ENCODE data around the gene KRI1. TPM values are rescaled to one million over a fixed set of nuclear protein-coding genes. Genes with fewer than 3 reads are reported as not detected.

KRI1 gene
- total RNA-seq, 1 donor, result 5.6 TPM

DNA sequence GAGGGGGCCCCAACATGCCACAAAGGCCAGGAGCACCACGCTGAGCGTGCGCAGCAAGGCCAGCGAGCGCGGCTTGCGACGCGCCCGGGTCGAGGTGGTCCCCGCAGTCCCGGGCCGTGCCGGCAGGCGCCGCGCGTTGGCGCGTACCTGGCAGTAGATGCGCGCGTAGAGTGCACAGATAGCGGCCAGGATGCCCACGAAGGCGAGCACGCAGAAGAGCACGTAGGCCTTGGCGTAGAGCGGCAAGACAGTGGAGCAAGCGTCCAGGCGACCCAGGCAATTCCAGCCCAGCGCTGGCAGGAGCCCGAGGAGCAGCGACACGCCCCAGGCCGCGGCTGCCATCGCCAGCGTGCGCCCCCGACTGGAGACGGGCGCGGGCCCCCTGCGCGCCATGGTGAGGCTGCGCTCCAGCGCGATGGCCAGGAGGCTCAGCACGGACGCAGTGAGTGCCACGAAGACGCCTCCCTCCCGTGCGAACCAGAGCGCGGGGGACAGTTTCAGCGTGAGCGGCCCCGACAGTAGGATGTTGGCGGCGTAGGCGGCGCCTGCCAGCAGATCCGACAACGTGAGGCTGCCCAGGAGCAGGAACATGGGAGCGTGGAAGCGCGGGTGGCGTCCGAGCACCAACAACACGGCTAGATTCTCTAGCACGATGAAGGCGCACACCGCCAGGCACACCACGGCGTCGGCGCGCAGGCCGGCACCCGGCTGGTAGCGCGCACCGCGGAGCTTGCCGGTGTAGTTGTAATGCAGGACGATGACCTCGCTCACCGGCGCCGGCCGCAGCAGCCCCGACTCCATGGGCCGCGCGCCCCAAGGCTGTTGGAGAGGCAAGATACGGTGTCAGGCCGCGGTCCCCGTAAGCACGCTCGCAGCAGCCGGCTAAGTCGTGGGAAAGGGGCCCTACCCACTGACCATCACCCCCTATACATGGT lies 51.3 kb downstream of the KRI1 start:
- TF ChIP-seq, protein P1, sequence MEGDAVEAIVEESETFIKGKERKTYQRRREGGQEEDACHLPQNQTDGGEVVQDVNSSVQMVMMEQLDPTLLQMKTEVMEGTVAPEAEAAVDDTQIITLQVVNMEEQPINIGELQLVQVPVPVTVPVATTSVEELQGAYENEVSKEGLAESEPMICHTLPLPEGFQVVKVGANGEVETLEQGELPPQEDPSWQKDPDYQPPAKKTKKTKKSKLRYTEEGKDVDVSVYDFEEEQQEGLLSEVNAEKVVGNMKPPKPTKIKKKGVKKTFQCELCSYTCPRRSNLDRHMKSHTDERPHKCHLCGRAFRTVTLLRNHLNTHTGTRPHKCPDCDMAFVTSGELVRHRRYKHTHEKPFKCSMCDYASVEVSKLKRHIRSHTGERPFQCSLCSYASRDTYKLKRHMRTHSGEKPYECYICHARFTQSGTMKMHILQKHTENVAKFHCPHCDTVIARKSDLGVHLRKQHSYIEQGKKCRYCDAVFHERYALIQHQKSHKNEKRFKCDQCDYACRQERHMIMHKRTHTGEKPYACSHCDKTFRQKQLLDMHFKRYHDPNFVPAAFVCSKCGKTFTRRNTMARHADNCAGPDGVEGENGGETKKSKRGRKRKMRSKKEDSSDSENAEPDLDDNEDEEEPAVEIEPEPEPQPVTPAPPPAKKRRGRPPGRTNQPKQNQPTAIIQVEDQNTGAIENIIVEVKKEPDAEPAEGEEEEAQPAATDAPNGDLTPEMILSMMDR (IDR thresholded peaks at IDR 0.05; ENCODE audit: insufficient read depth, low read depth, low read length), result no peak
- H3K4me3 ChIP-seq (ENCODE audit: low read depth, low read length), result no peak overlapping the region
- no peak for DNase-seq (ENCODE audit: low read depth)

DNA sequence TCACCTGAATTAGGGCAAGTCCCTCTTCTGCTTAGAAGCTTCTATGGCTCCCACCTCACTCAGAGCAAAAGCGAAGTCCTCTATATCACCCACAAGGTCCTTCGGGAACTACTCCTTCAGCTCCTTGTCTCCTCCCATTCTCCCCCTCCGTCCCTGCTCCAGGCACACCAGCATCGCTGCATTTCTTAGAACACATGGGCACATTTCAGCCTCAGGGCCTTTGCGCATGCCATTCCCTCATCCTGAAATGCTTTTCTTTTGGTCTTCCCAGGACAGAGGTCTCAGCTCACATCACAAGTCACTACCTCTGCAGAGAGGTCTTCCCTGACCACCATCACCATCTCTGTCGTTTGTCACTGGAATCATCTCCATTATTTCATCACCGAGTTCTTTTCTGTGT lies 52.6 kb downstream of the KRI1 start:
- no peak overlapping the region for H3K4me3 ChIP-seq (ENCODE audit: low read depth, low read length)
- TF ChIP-seq, protein P1 (IDR thresholded peaks at IDR 0.05; ENCODE audit: insufficient read depth, low read depth, low read length), result no peak
- no peak for DNase-seq (ENCODE audit: low read depth)

DNA sequence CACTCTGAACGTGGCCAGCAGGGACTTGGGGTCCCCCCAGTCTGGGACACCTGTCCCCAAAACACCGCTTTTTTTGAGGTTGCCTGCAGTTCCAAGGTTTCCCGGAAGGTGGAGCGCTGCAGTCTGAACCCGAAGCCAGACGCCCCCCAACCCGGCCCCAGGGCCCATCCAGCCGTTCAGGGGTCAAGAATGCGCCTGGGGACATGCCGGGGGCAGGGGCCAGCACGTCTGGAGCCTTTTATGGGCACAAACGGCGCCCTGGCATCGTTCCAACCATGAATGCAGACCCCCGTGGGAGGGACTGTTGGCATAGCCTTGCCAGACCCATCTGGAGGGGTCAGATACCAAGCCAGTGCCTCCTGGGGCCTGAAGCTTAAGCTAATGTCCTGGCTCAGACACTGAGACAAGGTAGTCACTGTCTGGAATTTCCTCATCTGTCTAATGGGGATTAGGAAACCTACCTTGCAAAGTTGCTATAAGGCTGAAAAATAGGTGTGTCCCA lies 55.5 kb downstream of the KRI1 start:
- TF ChIP-seq, protein P1 (IDR thresholded peaks at IDR 0.05; ENCODE audit: insufficient read depth, low read depth, low read length), result peak; percentile 78
- no peak overlapping the region for H3K4me3 ChIP-seq (ENCODE audit: low read depth, low read length)
- DNase-seq (ENCODE audit: low read depth), result no peak

DNA sequence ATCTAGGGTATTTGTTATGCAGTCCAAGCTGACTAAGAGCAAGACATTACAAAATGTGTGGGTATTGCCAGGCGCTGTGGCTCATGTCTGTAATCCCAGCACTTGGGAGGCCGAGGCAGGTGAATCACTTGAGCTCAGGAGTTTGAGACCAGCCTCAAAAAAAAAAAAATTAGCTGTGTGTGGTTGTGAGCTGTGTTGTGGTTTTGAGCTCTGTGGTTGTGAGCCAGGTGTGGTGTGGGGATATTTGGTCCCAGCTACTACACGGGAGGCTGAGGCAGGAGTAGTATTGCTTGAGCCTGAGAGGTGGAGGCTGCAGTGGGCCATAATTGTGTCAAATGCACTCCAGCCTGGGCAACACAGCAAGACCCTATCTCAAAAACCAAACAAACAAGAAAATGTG lies 57.1 kb downstream of the KRI1 start:
- DNase-seq (ENCODE audit: low read depth), result no peak
- TF ChIP-seq, protein P1 (IDR thresholded peaks at IDR 0.05; ENCODE audit: insufficient read depth, low read depth, low read length), result no peak

DNA sequence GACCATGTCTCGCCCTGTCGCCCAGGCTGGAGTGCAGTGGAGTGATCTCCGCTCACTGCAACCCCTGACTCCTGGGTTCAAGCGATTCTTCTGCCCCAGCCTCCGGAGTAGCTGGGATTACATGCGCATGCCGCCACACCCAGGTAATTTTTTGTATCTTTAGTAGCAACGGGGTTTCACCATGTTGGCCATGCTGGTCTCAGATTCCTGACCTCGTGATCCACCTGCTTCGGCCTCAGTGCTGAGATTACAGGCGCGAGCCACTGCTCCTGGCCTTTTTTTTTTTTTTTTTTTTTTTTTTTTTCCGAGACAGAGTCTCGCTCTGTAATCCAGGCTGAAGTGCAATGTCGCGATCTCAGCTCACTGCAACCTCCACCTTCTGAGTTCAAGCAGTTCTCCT lies 57.8 kb downstream of the KRI1 start:
- DNase-seq (ENCODE audit: low read depth), result no peak
- H3K4me3 ChIP-seq (ENCODE audit: low read depth, low read length), result no peak overlapping the region
- TF ChIP-seq, protein P1 (IDR thresholded peaks at IDR 0.05; ENCODE audit: insufficient read depth, low read depth, low read length), result no peak

More for the DNA sequence above, 57.1 kb downstream of the KRI1 start:
- no peak overlapping the region for H3K4me3 ChIP-seq (ENCODE audit: low read depth, low read length)

DNA sequence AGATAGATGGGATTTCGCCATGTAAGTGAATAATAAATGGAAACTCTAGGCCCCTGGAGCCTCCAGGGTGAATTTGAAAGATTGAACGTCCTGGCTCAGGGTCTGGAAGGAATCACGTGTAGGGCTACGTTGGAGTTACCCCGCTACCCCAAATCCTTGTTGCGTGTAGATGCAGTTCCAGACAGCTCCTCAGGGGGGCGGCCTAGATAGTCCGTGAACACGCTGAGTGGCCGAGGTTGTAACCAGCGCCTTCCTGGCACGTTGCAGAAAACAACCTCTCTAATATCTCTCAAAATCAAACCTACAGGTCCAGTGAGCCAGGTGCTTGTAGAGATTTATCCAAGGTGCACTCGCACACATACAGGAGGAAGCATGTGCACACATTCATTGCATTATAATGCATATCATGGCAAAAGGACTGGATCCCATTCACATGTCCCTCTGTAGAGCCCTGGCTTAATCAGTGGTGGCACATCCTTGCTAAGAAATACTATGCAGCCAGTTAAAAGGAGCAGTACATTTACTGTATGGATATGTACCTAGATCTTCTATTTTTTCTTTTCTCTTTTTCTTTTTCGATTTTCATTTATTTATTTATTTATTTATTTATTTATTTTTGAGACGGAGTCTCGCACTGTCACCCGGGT lies 60.1 kb downstream of the KRI1 start:
- TF ChIP-seq, protein P1 (IDR thresholded peaks at IDR 0.05; ENCODE audit: insufficient read depth, low read depth, low read length), result peak; percentile 89
- DNase-seq (ENCODE audit: low read depth), result peak; percentile 74
- H3K4me3 ChIP-seq (ENCODE audit: low read depth, low read length), result no peak overlapping the region

Small RNAs within 50 kb of the gene (small RNA-seq; reads per million reads assigned to genes)
- gene MIR1238 (not detected), gene RNU7-140P (not detected)

Other genes starting within 250 kb of the KRI1 start
- gene FDX2, start 250.0 kb downstream of the KRI1 start, total RNA-seq, result 24.2 and 30.3 TPM in 2 replicates
- gene RAVER1, start 232.5 kb downstream of the KRI1 start, total RNA-seq, result 10.4 and 11.0 TPM in 2 replicates
- gene ICAM3, start 226.4 kb downstream of the KRI1 start, total RNA-seq, result 4.3 and 7.4 TPM in 2 replicates
- 83.8 and 96.6 TPM in 2 replicates for gene TYK2, start 185.4 kb downstream of the KRI1 start, total RNA-seq
- gene CDC37, start 162.5 kb downstream of the KRI1 start, total RNA-seq, result 140 and 164 TPM in 2 replicates
- 3.9 and 4.8 TPM in 2 replicates for gene PDE4A, start 145.5 kb downstream of the KRI1 start, total RNA-seq
- 60.5 and 61.5 TPM in 2 replicates for gene KEAP1, start 62.7 kb downstream of the KRI1 start, total RNA-seq
- gene S1PR5, start 48.6 kb downstream of the KRI1 start, total RNA-seq, result 1.3 and 2.9 TPM in 2 replicates
- gene ATG4D, start 22.1 kb downstream of the KRI1 start, total RNA-seq, result 16.0 and 18.4 TPM in 2 replicates
- gene CDKN2D, start 3.0 kb upstream of the KRI1 start, total RNA-seq, result 6.0 and 6.1 TPM in 2 replicates
- 6.1 and 13.4 TPM in 2 replicates for gene AP1M2, start 21.3 kb upstream of the KRI1 start, total RNA-seq
- 81.8 and 88.5 TPM in 2 replicates for gene SLC44A2, start 59.5 kb upstream of the KRI1 start, total RNA-seq
- gene ILF3, start 88.3 kb upstream of the KRI1 start, total RNA-seq, result 121 and 136 TPM in 2 replicates
- gene QTRT1, start 135.4 kb upstream of the KRI1 start, total RNA-seq, result 20.6 and 25.5 TPM in 2 replicates
- 101 and 107 TPM in 2 replicates for gene DNM2, start 152.1 kb upstream of the KRI1 start, total RNA-seq

All from fibroblast of villous mesenchyme (primary cell).